Stimulated activated effector memory CD8-positive, alpha-beta T cell treated with anti-CD3 and anti-CD28 coated beads, Interleukin-12 subunit alpha, Interleukin-12 subunit beta, amount 100 ng/mL, for 72 hours (primary cell): ENCODE data around the gene HTR3C.
"Not testable (repeated sequence)": the region's sequence is repeated elsewhere in the genome, so short reads cannot be mapped to it uniquely, and the experiment has no call there.

Experiments
- ATAC-seq: fragments of 150-1000 bp; cut with Tn5 transposase; 2 replicates; pipeline ENCODE4 v1.10.0; 2021
- DNase-seq, 2 donors: peaks; one replicate each; pipeline ENCODE4 v3.0.0; 2021 to 2022; ENCODE audit warnings: low spot score in 2 of 2
- H3K27ac Mint-ChIP-seq: one replicate; pipeline ENCODE4 v1.8.0; 2022; ENCODE audit warnings: mild to moderate bottlenecking, mixed read lengths
- H3K36me3 Mint-ChIP-seq: one replicate; pipeline ENCODE4 v1.8.0; 2022; ENCODE audit warnings: mild to moderate bottlenecking, mixed read lengths
- H3K4me1 Mint-ChIP-seq: one replicate; pipeline ENCODE4 v1.8.0; 2022; ENCODE audit warnings: mixed read lengths
- H3K4me3 Mint-ChIP-seq: one replicate; pipeline ENCODE4 v1.8.0; 2022; ENCODE audit warnings: mild to moderate bottlenecking, mixed read lengths
- H3K9me3 Mint-ChIP-seq: one replicate; pipeline ENCODE4 v1.8.0; 2022; ENCODE audit warnings: mixed read lengths

The HTR3C gene

DNA sequence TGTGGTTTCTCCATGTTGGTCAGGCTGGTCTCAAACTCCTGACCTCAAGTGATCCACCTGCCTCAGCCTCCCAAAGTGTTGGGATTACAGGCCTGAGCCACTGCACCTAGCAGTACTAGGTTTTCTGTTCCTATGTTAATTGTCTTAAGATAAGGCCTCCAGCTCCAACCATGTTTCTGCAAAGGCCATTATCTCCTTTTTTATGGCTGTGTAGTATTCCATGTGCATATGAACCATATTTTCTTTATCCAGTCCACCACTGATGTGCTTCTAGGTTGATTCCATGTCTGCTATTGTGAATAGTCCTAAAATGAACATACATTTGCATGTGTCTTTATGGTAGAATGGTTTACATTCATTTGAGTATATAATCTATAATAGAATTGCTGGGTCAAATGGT is 9.8 kb downstream of the HTR3C start:
- no peak for DNase-seq
- Mint-ChIP-seq H3K36me3 (no peaks in the 10 kb centered on the region), H3K4me1 (no peaks in the 10 kb centered on the region), H3K9me3 (no peaks in the 10 kb centered on the region), H3K27ac (no peak overlapping the region), H3K4me3 (no peak overlapping the region)
- no peak for ATAC-seq

DNA sequence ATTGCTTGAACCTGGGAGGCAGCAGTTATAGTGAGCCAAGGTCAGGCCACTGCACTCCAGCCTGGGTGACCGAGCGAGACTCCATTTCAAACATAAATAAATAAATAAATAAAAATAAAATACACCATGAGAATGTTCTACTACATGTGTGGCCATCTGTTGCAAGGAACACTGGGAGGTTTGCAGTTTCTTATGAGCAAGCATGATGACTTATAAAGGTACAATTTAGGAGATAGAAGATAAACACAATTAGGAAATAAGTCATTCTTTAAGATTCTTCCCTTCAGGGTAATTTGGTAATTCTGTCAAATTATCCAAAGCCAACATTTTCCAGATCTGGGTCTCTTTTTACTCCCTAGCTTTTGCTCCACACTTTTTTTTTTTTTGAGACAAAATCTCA is 13.4 kb downstream of the HTR3C start:
- DNase-seq, result no peak
- no peak for ATAC-seq
- Mint-ChIP-seq H3K4me3 (no peak overlapping the region), H3K4me1 (no peaks in the 10 kb centered on the region), H3K9me3 (no peaks in the 10 kb centered on the region), H3K36me3 (no peaks in the 10 kb centered on the region), H3K27ac (no peak overlapping the region)

GRCh38 chr3:184067573-184068055 is 14.8 kb downstream of the HTR3C start:
- H3K9me3 Mint-ChIP-seq, result no peaks in the 10 kb centered on the region
- no peaks in the 10 kb centered on the region for H3K36me3 Mint-ChIP-seq
- ATAC-seq (no peak), DNase-seq (no peak)
- H3K4me3 Mint-ChIP-seq, result no peak overlapping the region
- no peak overlapping the region for H3K27ac Mint-ChIP-seq
- H3K4me1 Mint-ChIP-seq, result no peaks in the 10 kb centered on the region

- Mint-ChIP-seq H3K4me1 (no peaks in the 10 kb centered on the region), H3K4me3 (no peak overlapping the region), H3K36me3 (no peaks in the 10 kb centered on the region), H3K27ac (no peak overlapping the region), H3K9me3 (no peaks in the 10 kb centered on the region)
- DNase-seq (no peak), ATAC-seq (no peak)
Measured at GRCh38 chr3:184068344-184068743, 15.5 kb downstream of the HTR3C start.

GRCh38 chr3:184071142-184071541 is 18.3 kb downstream of the HTR3C start:
- H3K4me1 Mint-ChIP-seq, H3K36me3 Mint-ChIP-seq, H3K4me3 Mint-ChIP-seq, H3K27ac Mint-ChIP-seq, H3K9me3 Mint-ChIP-seq, ATAC-seq, DNase-seq: not testable (repeated sequence)

GRCh38 chr3:184073621-184074020 is 20.8 kb downstream of the HTR3C start:
- Mint-ChIP-seq H3K9me3 (no peaks in the 10 kb centered on the region), H3K4me1 (no peaks in the 10 kb centered on the region), H3K27ac (no peak overlapping the region), H3K36me3 (no peaks in the 10 kb centered on the region), H3K4me3 (no peak overlapping the region)
- ATAC-seq (no peak), DNase-seq (no peak)

GRCh38 chr3:184075901-184076300 is 23.1 kb downstream of the HTR3C start:
- no peaks in the 10 kb centered on the region for H3K9me3 Mint-ChIP-seq
- DNase-seq, result no peak
- H3K4me1 Mint-ChIP-seq, result no peaks in the 10 kb centered on the region
- H3K27ac Mint-ChIP-seq, result no peak overlapping the region
- no peaks in the 10 kb centered on the region for H3K36me3 Mint-ChIP-seq
- H3K4me3 Mint-ChIP-seq, result no peak overlapping the region
- no peak for ATAC-seq

DNA sequence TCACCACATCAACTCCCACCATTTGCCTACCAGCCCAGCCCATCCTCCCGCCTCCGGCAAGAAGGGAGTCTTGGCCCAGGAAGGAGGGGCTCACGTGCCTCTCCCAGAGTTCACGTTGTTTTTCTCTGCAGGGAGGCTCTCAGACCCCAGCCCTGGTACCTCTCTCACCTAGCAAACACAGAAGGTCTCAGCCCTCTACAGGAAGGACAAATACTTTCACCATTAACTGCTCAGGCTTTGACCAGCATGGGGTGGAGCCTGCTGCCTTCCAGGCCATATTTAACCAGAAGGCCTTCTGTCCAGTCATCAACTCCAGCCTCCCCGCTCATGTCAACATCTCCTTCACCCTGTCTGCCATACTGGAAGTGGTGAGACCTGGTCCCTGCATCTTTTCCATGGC is 25.0 kb downstream of the HTR3C start:
- no peak for ATAC-seq
- Mint-ChIP-seq H3K27ac (no peak overlapping the region), H3K36me3 (no peaks in the 10 kb centered on the region), H3K4me3 (no peak overlapping the region), H3K4me1 (no peaks in the 10 kb centered on the region), H3K9me3 (no peaks in the 10 kb centered on the region)
- DNase-seq, result no peak

GRCh38 chr3:184078851-184079250 is 26.0 kb downstream of the HTR3C start:
- DNase-seq (no peak), ATAC-seq (no peak)
- Mint-ChIP-seq H3K4me3 (no peak overlapping the region), H3K4me1 (no peaks in the 10 kb centered on the region), H3K27ac (no peak overlapping the region), H3K9me3 (no peaks in the 10 kb centered on the region), H3K36me3 (no peaks in the 10 kb centered on the region)

GRCh38 chr3:184081116-184081830 is 28.4 kb downstream of the HTR3C start:
- no peak for ATAC-seq
- peaks cover 6% of the 10 kb centered on the region for H3K4me1 Mint-ChIP-seq
- no peaks in the 10 kb centered on the region for H3K36me3 Mint-ChIP-seq
- H3K27ac Mint-ChIP-seq, result no peak overlapping the region
- peaks cover 9% of the 10 kb centered on the region for H3K9me3 Mint-ChIP-seq
- no peak overlapping the region for H3K4me3 Mint-ChIP-seq
- DNase-seq, result no peak

DNA sequence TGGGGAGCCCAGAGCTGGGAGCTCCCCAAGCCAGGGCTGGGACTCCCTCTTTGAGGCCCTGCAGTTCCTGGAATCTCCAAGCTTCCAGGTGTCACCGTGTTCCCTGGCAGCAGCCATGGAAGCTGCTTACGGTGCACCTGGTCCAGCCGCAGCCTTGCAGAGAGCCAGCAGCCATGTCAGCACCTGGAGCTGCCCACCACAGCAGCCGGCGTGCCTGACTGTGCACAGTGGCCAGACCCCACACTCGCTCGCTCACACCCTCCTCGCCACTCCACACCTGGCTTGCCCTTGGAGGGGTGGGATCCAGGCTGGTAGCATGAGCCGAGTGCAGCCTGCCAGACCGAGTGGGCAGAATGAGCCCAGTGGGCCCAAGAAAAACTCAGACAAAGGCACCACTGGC is 29.2 kb downstream of the HTR3C start:
- Mint-ChIP-seq H3K36me3 (no peaks in the 10 kb centered on the region), H3K27ac (no peak overlapping the region)

GRCh38 chr3:184082465-184082864 is 29.6 kb downstream of the HTR3C start:
- Mint-ChIP-seq H3K4me1 (peaks cover 6% of the 10 kb centered on the region), H3K9me3 (peaks cover 9% of the 10 kb centered on the region), H3K36me3 (no peaks in the 10 kb centered on the region), H3K4me3 (no peak overlapping the region), H3K27ac (no peak overlapping the region)
- DNase-seq, result no peak
- no peak for ATAC-seq

More for the DNA sequence above, 29.2 kb downstream of the HTR3C start:
- Mint-ChIP-seq H3K9me3 (peaks cover 9% of the 10 kb centered on the region), H3K4me1 (peaks cover 6% of the 10 kb centered on the region), H3K4me3 (no peak overlapping the region)
- ATAC-seq (no peak), DNase-seq (no peak)

- H3K4me1 Mint-ChIP-seq, result peaks cover 6% of the 10 kb centered on the region
- no peak overlapping the region for H3K4me3 Mint-ChIP-seq
- no peak for ATAC-seq
- no peak for DNase-seq
- no peaks in the 10 kb centered on the region for H3K36me3 Mint-ChIP-seq
- H3K27ac Mint-ChIP-seq, result no peak overlapping the region
- H3K9me3 Mint-ChIP-seq, result peaks cover 9% of the 10 kb centered on the region
Measured at GRCh38 chr3:184085389-184085852, 32.6 kb downstream of the HTR3C start.

DNA sequence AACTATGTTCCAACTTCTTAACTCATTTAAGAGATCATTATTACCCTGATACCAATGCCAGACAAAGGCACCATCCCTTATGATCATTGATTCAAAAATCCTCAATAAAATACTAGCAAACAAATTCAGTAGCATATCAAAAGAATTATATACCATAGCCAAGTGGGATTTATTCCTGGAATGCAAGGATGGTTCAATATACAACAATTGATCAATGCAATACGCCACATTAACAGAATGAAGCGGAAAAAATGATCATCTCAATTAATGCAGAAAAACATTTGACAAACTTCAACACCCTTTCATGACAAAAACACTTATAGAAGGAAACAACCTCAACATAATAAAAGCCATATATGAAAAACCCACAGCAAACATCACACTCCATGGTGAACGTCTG is 39.4 kb downstream of the HTR3C start:
- peaks cover 5% of the 10 kb centered on the region for H3K9me3 Mint-ChIP-seq
- H3K4me3 Mint-ChIP-seq, result no peak overlapping the region

GRCh38 chr3:184096811-184097383 is 44.0 kb downstream of the HTR3C start, which contains the start of gene HTR3E:
Gene HTR3E (plus strand): TSS chr3:184097064. CDS start chr3:184097530, 466 bp downstream.
- no peak for ATAC-seq
- no peak for DNase-seq
- Mint-ChIP-seq H3K9me3 (peaks cover 5% of the 10 kb centered on the region), H3K27ac (no peak within 1 kb of the TSS), H3K36me3 (no peaks in the 10 kb centered on the region), H3K4me3 (no peak within 1 kb of the TSS), H3K4me1 (no peaks in the 10 kb centered on the region)

More for the DNA sequence above, 39.4 kb downstream of the HTR3C start:
- ATAC-seq (no peak), DNase-seq (no peak)
- H3K27ac Mint-ChIP-seq, result no peak overlapping the region
- no peaks in the 10 kb centered on the region for H3K36me3 Mint-ChIP-seq
- H3K4me1 Mint-ChIP-seq, result no peaks in the 10 kb centered on the region

DNA sequence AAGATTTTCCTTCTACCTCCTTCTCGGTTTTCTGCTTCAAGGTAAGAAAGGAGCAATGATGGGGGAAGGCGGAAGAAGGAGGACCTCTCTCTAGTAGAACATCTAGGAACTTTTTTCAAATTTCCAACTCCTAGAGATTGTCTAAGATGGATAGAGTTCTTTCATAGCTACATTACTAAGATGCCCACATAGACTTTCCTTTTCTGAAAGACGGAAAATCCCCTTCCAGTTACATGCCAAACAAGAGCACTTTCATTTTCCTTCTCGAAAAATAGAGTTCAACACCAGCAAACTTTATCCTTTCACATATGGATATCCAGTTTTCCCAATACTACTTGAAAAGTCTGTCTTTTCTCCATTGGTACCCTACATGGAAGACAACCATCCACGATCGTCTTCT is 44.7 kb downstream of the HTR3C start:
- Mint-ChIP-seq H3K36me3 (no peaks in the 10 kb centered on the region), H3K4me3 (no peak overlapping the region), H3K9me3 (no peaks in the 10 kb centered on the region), H3K27ac (no peak overlapping the region), H3K4me1 (no peaks in the 10 kb centered on the region)
- ATAC-seq (no peak), DNase-seq (no peak)
